Stimulated activated CD4-positive, alpha-beta T cell treated with anti-CD3 and anti-CD28 coated beads, Interleukin-15, amount 100 ng/mL, for 24 hours (primary cell): ENCODE data around the gene ZBTB47.

ENCODE experiments used
- DNase-seq: peaks from one replicate; pipeline ENCODE4 v3.0.0-alpha.2; 2020

The ZBTB47 gene

GRCh38 chr3:42654331-42655201 is 1.1 kb downstream of the ZBTB47 start:
- no peak for DNase-seq

GRCh38 chr3:42655331-42655888 is 1.9 kb downstream of the ZBTB47 start:
- DNase-seq = no peak

- no peak for DNase-seq
These were observed 2.6 kb downstream of the ZBTB47 start for GRCh38 chr3:42655980-42656679.

- DNase-seq = no peak
These were observed 3.4 kb downstream of the ZBTB47 start for GRCh38 chr3:42656680-42657610.

GRCh38 chr3:42657675-42658074 is 4.2 kb downstream of the ZBTB47 start:
- no peak for DNase-seq

- DNase-seq = no peak
These were observed 4.7 kb downstream of the ZBTB47 start for GRCh38 chr3:42658091-42658770.

- no peak for DNase-seq
These were observed 5.4 kb downstream of the ZBTB47 start for GRCh38 chr3:42658771-42659390.

GRCh38 chr3:42659451-42660130 is 6.1 kb downstream of the ZBTB47 start:
- no peak for DNase-seq

- no peak for DNase-seq
These were observed 6.7 kb downstream of the ZBTB47 start for GRCh38 chr3:42660131-42660715.

- DNase-seq = no peak
These were observed 7.4 kb downstream of the ZBTB47 start for GRCh38 chr3:42660898-42661297.

GRCh38 chr3:42661593-42662022 is 8.1 kb downstream of the ZBTB47 start:
- no peak for DNase-seq

- DNase-seq = no peak
These were observed 8.7 kb downstream of the ZBTB47 start for GRCh38 chr3:42662037-42662812.

GRCh38 chr3:42662813-42663535 is 9.5 kb downstream of the ZBTB47 start:
- DNase-seq = no peak

- no peak for DNase-seq
These were observed 10.3 kb downstream of the ZBTB47 start for GRCh38 chr3:42663581-42664437.

GRCh38 chr3:42664438-42664803 is 10.9 kb downstream of the ZBTB47 start:
- DNase-seq = no peak

GRCh38 chr3:42665050-42665878 is 11.8 kb downstream of the ZBTB47 start:
- no peak for DNase-seq

GRCh38 chr3:42666022-42666421 is 12.5 kb downstream of the ZBTB47 start:
- no peak for DNase-seq
